ENCODE results near the gene MTARC2.

The MTARC2 gene

DNA sequence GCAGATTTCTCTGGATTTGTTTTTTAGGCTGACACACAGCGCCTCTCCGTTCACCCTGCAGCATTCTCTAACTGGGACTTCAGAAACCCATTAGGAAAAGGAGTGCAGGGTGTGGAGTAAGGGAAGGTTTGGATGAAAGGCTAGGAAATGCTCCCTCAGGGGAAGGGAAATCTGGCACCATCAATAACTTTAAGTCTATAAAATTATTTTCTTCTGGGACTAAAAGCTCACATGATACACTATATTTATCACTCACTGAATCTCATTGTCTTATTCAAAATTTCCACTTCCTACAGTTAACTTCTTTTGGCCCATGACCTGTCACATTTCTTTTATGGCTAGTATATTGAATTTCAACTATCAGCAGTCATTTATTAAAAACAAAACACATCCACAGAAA is 85.3 kb downstream of the MTARC2 start:
- DNase-seq: no peak
- Histone ChIP-seq H3K27ac (no peak overlapping the region), H3K36me3 (no peaks in the 10 kb centered on the region), H3K4me3 (ENCODE audit: low read depth, low read length) (no peak overlapping the region), H3K27me3 (ENCODE audit: insufficient read depth, low read depth, severe bottlenecking) (no peaks in the 10 kb centered on the region), H3K9me3 (ENCODE audit: severe bottlenecking) (no peaks in the 10 kb centered on the region)
- TF ChIP-seq, protein P1, sequence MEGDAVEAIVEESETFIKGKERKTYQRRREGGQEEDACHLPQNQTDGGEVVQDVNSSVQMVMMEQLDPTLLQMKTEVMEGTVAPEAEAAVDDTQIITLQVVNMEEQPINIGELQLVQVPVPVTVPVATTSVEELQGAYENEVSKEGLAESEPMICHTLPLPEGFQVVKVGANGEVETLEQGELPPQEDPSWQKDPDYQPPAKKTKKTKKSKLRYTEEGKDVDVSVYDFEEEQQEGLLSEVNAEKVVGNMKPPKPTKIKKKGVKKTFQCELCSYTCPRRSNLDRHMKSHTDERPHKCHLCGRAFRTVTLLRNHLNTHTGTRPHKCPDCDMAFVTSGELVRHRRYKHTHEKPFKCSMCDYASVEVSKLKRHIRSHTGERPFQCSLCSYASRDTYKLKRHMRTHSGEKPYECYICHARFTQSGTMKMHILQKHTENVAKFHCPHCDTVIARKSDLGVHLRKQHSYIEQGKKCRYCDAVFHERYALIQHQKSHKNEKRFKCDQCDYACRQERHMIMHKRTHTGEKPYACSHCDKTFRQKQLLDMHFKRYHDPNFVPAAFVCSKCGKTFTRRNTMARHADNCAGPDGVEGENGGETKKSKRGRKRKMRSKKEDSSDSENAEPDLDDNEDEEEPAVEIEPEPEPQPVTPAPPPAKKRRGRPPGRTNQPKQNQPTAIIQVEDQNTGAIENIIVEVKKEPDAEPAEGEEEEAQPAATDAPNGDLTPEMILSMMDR (IDR thresholded peaks at IDR 0.05; ENCODE audit: low read depth, low read length): no peak

Data from WERI-Rb-1 (cell line).